GM19328 (cell line): ENCODE measurements around the gene DCST2.

Experiments used
- ATAC-seq: cut with Tn5 transposase; IDR thresholded peaks from one replicate; pipeline ENCODE4 v1.9.1; 2021; ENCODE audit warnings: mild to moderate bottlenecking, moderate library complexity; ENCODE audit not compliant: unreplicated experiment

Gene DCST2

DNA sequence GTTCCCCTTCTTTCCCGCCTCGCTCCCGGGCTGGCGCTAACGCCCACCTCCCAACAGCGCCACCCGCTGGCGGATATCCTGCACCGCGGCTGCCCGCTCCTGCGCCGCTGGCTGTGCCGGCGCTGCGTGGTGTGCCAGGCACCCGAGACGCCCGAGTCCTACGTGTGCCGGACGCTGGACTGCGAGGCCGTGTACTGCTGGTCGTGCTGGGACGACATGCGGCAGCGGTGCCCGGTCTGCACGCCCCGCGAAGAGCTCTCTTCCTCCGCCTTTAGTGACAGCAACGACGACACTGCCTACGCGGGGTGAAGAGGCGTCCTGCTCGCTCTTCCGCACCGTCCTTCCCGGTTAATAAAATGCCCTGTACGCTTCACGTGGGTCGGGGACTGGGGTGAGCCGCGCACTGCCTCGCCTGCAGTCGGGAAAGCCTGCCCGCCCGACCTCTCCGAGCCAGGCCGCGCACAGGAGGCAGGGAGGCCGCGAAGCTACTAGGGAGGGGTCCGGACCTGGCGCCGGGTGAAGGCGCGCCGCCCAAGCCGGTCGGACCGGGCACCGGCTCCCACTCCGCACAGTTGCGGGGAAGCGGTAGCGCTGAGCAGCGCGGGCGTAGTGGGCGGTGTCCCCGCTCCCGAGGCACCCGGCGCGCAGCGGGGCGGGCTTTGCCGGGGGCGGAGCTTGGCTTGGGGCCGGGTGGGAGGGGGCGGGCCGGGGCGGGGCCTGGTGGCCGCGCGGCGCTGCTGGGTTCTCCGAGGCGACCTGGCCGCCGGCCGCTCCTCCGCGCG, 17.2 kb upstream of the DCST2 start, which contains the start of gene ADAM15:
TSS of gene ADAM15 (plus strand) at position 757 of the 782 bp plus-strand sequence. CDS start 71 bp downstream, outside the sequence.
- peak; percentile 70 for ATAC-seq

DNA sequence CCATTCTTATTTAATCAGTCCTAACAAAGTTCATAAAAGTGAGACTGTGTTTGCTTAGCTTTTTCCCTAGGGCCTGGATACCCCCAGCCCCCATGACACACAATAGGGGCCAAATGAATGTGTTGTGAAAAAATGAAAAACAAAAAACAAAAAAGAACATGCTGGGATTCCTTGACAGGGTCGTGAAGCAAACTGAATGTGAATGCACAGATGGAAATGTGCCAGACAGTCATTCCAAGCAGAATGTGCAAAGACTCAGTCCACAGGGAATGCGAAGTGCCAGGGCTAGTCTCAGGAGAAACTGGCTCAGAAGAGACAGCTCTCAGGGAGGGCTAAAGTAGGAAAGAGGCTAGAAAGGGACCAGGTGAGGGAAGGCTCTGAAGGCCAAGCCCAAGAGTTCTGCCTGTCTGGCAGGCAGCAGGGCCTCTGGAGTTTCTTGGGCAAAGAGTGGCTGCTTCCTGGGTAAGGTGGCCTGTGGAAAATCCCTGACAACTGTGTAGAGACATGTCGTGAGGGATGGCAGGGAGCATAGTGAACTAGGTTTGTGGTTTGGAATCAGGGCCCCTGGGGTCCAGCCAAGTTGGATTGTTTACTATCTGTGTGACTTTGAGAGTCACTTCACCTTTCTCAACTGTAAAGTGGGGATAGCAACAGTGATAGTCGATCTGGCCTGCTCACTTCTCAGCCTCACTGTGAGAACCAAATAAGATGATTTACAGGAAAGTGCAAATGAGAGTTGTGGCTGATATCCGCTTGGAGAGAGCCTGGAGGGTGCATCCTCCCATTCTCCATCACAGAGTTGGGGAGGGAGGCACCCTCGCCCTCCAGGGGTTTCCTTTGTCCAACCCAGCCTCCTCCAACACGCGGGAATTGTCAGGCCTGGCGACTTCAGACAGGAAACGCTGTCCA, 16.3 kb upstream of the DCST2 start:
- no peak for ATAC-seq

- ATAC-seq = no peak
These were observed 15.1 kb upstream of the DCST2 start for GRCh38 chr1:155048449-155049334.

DNA sequence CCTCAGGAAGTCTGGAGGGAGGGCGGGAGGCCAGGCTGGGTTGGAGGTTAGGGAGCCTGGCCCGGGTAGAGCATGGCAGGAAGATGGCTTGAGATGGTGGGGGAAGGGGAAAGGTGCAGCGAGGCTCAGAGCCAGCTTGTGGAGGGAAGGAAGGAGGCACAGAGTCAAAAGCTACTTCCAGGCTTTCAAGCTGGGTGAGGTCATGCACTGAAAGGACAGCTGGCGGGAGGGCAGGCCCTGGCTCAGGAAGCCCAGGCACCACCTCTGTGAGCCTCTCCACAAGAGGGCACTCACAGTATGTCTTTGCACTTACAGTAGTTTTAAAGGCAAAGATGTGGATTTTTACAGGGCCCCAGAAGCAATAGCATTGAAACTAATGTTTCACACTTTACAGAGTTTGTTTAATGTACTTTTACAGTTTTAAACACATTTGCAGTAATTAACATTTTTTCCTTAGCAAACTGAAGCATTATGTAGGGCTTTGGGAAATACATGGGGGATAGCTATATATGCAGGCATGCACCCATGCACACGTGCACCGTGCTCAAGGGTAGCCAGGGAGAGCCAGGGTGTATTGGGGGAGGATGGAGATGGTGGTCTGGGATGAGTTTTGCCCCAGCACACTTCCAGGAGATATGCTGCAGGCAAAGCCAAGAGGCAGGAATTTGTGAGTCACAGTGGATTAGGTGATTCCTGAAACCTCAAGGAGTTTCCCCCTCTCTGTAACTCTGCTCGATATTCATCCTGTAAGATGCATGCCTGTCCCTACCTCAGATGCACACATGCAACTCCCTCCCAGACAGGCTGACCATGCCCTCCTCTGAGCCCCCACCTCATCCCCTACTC, 11.5 kb upstream of the DCST2 start:
- no peak for ATAC-seq

DNA sequence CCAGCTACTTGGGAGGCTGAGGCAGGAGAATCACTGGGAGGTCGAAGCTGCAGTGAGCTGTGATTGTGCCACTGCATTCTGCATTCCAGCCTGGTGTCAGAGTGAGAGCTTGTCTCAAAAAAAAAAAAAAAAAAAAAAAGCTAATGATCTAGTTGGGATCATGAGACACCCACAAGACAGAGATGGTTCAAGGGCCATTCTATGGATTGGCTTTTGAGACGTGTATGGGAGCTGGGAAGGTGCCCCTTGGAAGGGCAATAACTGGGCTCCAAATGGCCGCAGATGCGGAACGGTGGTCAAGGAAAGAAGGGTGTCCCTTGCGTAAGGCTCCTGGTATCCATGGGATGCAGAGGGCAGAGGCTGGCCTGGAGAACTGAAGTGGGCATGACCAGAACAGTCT, 10.8 kb upstream of the DCST2 start:
- ATAC-seq = no peak

- no peak for ATAC-seq
These were observed 10.2 kb upstream of the DCST2 start for GRCh38 chr1:155043793-155044192.

GRCh38 chr1:155043301-155043702, 9.7 kb upstream of the DCST2 start:
- no peak for ATAC-seq

DNA sequence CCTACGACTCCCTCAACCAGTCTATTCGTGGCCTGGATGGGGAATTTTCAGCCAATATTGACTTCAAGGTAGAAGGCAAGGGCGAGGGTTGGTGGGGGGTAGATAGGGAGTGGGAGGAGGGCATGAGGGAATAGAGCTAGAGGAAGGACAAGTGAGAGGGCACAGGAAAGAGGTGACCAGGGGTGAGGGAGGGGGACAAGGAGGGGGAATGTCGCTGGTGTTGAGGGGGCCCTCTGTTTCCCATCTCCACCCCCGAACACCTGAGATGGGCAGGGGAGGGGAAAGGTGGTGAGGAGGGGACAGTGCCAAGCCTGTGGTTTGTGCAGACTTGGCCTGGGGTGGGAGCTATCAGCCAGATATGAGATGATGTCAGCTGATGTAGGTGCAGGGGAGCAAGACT, 9.2 kb upstream of the DCST2 start:
- ATAC-seq = no peak

GRCh38 chr1:155040358-155041093, 6.9 kb upstream of the DCST2 start:
- no peak for ATAC-seq

GRCh38 chr1:155039308-155039669, 5.7 kb upstream of the DCST2 start:
- no peak for ATAC-seq

DNA sequence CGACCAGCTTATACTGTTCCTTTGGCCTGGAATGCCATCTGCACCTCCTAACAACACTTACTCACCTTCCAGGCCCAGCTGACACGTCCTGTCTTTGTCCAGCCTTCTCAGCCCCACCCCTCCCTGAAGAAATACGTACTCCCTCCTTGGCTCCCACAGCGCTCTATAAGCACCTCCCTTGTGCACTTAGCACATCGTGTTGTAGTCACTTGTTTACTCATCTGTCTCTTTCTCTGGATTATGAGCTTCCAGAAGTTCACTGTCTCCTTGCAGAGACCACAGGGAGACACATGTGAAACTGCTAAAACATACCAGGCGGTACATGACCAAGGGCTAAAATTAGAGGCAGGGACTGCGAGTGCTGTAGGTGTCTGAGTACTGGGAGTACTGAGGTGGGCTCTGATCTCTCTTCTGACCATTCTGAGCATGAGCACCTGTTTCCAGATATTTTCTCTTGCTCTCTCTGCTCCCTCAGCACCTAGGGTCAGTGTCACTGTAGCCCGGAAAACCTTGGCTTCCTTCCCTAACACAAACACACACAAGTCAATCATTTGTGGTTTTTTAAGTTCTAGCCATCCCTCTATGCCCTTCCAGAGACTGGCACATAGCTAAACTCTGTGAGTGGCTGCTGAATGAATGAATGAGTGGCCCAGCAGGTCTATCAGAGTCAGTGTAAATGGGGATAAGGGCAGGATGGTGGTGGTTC, 5.2 kb upstream of the DCST2 start:
- ATAC-seq = no peak

DNA sequence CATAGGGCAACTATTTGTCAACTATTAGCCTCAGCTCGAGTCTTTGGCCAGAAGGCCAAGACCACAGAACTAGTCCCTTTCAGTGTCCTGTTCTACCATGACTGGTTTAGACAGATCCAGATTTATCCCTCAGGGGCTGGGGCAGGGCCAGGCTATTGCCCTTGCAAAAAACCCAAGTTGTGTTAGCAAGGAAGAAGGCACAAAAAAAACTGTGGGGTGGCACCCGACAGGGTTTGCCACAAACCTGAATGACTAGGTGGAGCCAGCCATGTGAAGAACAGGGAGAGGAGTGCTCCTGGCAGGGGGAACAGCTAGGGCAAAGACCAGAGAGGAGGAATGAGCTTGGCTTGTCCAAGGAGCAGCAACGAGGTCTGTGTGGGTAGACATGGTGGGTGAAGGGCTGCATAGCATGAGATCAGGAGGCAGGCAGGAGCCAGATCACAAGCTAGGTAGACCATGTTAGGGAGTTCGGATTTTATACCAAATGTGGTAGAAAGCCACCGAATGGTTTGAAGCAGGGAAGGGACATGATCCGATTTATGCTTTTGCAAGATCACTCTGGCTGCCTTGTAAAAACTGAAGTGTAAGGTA, 4.4 kb upstream of the DCST2 start:
- no peak for ATAC-seq

- no peak for ATAC-seq
These were observed 3.5 kb upstream of the DCST2 start for GRCh38 chr1:155037043-155037442.

DNA sequence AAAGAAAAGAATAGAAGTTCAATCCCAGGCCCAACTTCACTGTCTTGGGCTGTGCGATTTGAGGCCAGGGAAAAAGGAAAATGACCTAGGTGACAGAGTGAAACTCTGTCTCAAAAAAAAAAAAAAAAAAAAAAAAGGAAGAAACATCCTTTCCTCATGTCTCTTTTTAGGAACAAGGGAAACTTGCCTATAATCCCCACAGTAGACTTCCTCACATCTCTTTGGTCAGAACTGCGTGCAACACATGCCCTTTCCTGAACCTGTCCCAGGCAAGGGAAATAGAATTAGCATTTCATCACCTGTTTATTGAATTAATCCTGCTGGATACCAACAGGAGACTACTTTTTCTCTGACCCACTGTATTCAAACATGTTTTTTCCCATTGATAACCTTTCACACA, 2.4 kb upstream of the DCST2 start:
- no peak for ATAC-seq

GRCh38 chr1:155034318-155035208, 982 bp upstream of the DCST2 start:
- ATAC-seq = no peak

DNA sequence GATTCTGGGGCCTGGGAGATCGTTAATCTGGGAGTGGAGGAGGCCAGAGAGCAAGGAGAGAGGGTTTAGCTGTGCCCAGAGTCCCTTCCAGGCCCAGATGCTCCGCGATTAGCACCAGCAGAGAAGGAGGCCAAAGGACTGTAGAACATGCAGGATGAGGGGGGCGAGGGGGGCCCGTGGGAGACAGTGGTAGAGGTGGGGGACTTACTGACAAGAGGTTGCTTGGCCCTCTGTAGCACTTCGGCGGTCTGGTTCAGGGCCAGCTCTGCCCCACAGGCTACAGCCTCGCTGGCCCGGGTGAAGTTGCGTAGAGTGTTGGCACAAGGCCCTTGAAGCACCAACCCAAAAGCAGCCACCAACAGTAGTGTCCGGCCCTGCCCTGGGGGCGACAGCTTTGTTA, 695 bp downstream of the DCST2 start:
- ATAC-seq = no peak

- no peak for ATAC-seq
These were observed 2.7 kb downstream of the DCST2 start for GRCh38 chr1:155030899-155031298.
